GM21717 (cell line): ENCODE measurements around the gene RAET1L.
"Not testable (repeated sequence)": the region's sequence is repeated elsewhere in the genome, so short reads cannot be mapped to it uniquely, and the experiment has no call there.

Source experiments
- ATAC-seq: cut with Tn5 transposase; IDR thresholded peaks from one replicate; pipeline ENCODE4 v1.9.1; 2021; ENCODE audit warnings: mild to moderate bottlenecking, moderate library complexity; ENCODE audit not compliant: unreplicated experiment

RAET1L gene

GRCh38 chr6:149995971-149996370 is 29.4 kb downstream of the RAET1L start:
- ATAC-seq: no peak

DNA sequence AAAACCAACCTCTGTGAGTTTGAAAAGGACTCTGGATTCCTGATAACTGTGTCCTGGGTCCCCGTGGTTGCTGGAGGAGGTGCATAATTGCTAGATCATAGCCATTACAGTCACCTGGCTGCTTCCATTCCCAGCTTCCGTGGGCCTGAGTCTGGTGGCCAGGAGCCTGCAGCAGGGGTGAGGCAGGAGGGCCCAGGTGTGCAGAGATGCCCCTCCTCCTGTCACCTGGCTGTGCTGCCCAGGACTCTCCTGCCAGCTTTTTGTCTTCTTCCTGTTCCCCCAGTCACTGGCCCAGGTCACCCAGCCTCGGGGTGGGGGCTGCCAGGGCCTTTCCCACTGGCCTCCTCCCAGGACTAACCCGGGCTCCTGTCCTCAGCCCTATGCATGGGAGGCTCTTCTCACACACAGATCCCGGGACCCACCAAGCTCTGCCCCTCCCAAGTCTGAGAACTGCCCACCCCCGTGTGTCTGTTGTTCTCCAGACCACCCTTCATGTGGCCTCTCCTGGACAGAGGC is 30.0 kb downstream of the RAET1L start:
- ATAC-seq: no peak

DNA sequence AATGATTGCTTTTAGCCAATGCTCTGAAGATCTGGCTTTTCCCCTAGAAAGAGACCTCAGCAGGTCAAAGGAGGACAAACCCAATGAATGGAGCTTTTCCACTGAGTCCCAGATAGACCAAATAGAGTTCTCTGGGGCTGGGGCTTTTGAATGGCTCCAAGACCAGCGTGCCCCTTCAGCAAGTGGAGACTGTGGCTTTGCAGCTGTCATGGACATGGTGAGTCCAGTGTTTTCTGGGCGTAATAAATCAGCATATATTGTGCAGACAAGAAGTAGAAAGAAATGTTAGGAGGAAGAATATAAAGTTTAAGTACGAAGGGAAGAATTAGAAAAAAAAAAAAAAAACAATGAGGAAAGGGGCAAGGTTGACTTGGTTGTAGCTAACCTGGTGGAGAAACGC is 33.5 kb downstream of the RAET1L start:
- ATAC-seq: no peak

DNA sequence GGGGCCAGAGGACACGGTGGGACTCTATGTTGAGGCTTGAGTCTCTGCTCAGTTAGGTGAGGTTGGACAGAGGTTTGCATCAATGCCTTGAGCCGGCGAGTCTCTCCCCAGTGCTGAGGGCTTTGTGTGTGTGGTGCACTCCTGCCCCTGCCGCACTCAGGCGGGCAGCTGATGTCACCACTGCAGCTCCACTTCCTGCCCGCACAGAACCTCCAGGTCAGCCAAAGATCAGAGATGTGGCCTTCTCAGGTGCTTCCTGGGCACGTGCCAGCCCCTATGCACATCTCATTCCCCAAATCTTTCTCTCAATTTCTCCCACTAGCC is 33.9 kb downstream of the RAET1L start:
- not testable (repeated sequence) for ATAC-seq

GRCh38 chr6:149990661-149991471 is 34.5 kb downstream of the RAET1L start:
- ATAC-seq: no peak

GRCh38 chr6:149990212-149990660 is 35.1 kb downstream of the RAET1L start:
- ATAC-seq: no peak

DNA sequence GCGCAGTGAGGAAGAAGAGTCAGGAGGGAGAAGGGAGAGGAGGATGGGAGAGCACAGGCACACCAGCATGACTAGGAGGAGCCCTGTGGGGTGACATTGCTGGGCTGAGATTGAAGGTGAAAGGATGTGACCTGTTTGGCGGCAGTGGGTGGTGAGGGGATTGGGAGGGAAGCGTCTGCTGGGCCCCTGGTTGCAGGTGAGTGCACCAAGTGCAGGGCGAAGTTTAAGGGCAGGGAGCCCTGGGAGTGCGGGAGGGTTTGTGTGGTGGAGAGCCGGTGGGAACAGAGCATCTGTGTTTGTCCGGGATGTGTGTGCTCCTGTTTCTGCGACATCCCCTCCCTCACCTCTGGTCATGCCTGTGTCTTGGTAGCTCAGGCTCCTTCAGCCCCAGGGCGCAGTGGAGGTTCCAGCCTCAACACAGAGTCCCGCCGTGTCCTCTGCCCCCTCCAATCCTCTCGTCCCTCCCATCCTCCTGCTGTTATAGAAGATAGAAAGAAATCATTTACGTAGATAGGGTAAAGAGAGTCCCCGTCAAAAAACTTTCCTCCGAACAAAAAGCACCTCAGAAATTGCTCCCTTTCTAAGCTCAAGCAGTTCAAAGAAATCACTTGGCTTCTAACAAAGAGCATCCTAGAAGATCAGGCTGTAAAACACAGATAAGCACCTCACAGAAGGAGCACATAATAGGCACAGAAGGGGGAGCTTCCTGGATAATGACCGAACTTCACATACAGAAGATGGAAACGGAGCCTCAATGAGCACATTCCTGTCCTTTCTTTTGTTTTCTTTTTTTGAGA is 36.6 kb downstream of the RAET1L start:
- ATAC-seq: no peak

- ATAC-seq: no peak
Measured at GRCh38 chr6:149987602-149988107, 37.7 kb downstream of the RAET1L start.

DNA sequence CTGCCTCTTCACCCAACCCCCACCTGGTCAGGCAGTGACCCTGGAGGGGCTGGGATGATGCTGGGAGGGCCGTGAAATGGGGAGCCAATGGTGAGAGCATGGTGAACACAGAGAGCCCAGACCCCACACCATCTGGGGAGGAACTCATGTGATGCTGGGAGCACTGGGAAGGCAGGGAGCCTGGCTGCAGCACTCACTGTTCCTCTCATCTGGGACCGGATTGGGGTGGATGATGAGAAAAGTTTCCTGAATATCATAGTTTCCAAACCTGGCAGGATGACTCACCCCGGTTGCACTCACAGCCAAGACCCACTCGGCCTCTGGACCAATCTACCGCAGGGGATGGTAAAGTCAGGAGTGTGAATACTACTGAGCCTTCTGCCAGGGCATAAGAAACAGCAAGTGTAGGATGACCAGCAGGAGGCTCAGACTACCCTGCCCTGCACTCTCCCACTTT is 39.8 kb downstream of the RAET1L start:
- no peak for ATAC-seq

- ATAC-seq: no peak
Measured at GRCh38 chr6:149984773-149985172, 40.6 kb downstream of the RAET1L start.

DNA sequence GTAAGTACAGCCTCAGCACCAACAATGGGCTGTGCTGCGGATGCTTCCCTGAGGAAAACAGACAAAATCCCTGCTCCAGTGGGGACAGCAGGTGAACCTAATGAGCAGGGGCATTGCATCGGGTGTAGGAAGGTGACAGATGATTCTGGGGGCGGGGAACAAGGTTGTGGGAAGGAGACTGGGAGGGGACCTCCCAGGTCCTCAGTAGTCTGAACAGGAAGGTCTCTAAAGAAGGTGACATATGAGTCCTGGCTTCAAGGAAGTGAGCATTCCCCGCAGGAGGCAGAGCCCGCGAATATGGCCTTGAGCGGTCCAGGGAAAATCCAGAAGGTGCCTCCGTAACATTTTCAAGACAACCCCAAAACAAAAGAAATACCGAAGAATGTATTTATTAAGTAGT is 42.2 kb downstream of the RAET1L start:
- ATAC-seq: no peak

- ATAC-seq: no peak
Measured at GRCh38 chr6:149979293-149979692, 46.0 kb downstream of the RAET1L start.

DNA sequence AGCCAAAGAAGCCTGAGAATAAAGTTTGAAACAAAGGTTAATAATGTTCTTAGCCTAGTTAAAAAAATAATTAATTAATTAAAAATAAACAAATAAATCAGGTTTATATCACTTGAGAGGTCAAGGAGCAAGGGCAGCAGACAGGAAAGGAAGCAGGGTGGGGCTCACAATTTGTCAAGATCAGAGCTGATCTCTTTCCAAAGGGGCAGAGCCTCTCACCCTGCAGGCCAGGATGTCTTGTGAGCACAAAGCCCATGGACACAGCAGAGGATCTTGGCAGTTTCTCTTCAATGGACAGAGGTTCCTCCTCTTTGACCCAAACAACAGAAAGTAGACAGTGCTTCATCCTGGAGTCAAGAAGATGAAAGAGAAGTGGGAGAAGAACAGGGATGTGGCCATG is 46.7 kb downstream of the RAET1L start:
- ATAC-seq: no peak

DNA sequence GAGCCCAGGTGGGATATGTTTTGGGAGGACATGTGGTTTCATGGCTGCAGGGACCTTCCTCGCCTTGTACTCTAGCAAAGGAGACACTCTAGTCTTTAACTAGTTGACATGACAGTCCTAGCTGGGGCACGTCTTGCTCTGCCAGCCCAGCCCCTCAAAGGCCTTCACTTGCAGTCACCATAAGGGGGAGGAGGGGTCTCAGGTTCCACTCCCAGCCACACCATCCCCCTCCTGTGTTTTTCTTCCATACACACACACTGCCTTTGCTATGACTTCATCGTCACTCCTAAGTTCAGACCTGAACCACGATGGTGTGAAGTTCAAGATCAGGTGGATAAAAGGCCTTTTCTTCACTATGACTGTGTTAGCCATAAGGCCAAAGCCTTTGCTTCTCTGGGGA is 48.1 kb downstream of the RAET1L start:
- no peak for ATAC-seq

DNA sequence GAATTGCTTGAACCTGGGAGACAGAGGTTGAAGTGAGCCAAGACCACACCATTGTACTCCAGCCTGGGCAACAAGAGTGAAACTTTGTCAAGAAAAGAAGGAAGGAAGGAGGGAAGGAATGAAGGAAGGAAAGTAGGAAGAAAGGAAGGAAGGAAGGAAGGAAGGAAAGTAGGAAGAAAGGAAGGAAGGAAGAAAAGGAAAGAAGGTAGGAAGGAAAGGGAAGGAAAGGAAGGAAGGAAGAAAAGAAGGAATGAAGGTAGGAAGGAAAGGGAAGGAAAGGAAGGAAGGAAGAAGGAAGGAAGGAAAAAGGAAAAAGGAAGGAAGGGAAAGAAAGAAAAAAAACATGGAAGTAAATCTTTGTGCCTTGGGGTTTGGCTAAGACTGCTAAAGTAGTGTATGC is 49.9 kb downstream of the RAET1L start:
- no peak for ATAC-seq

GRCh38 chr6:149974825-149975224 is 50.5 kb downstream of the RAET1L start:
- ATAC-seq: no peak

GRCh38 chr6:149974394-149974793 is 50.9 kb downstream of the RAET1L start:
- ATAC-seq: not testable (repeated sequence)

DNA sequence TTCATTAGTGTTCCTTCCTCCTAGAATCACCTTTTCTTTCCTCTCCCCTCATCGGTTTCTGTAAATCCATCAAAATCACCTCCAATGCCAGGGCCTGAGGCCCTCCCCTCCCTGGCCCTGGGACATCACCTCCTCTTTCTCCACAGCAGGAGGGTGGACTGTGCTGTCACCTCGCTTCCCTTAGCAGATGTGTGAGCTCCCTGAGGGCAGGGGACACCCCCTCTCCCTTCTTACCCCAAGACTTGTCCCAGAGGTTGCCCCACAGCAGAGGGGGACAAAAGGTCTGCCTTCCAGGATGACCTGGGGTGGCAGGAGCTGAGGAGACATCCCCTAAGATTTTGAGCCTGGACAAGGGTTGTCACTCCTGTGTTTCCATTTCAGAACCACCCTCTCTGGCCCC is 55.7 kb downstream of the RAET1L start:
- ATAC-seq: no peak

DNA sequence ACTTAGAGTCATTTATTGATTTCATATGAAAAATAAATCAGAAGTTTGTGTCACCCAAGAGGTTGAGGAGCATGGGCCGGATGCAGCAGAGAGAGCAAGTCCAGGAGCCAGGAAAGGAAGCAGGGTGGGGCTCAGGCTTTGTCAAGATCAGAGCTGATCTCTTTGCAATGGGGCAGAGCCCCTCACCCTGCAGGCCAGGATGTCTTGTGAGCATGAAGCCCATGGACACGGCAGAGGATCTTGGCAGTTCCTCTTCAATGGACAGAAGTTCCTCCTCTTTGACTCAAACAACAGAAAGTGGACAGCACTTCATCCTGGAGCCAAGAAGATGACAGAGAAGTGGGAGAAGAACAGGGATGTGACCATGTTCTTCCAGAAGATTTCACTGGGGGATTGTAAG is 56.4 kb downstream of the RAET1L start:
- ATAC-seq: not testable (repeated sequence)
